HL-60 (cell line): ENCODE measurements around the gene MYADML2.
A peak's percentile ranks its signal among the peaks of the same experiment; 100 is the strongest.

ENCODE experiments used
- DNase-seq, 2 experiments: peaks; one replicate each; pipeline ENCODE4 v3.0.0-alpha.2; 2010 to 2020; ENCODE audit warnings: low read depth in 1 of 2, low spot score in 1 of 2
- H3K27ac ChIP-seq: fragments of 250-450 bp; sonication (Bioruptor Pico); replicated peaks from 2 replicates; pipeline ENCODE4 v1.5.1; 2020; ENCODE audit warnings: mild to moderate bottlenecking, moderate library complexity
- H3K27me3 ChIP-seq: fragments of 250-450 bp; sonication (Bioruptor Pico); 2 replicates; pipeline ENCODE4 v1.5.1; 2021; ENCODE audit warnings: mild to moderate bottlenecking, moderate library complexity; ENCODE audit not compliant: insufficient read depth, poor library complexity, severe bottlenecking
- H3K4me3 ChIP-seq: replicated peaks from 2 replicates; pipeline ENCODE4 v1.5.1; 2011; ENCODE audit warnings: mild to moderate bottlenecking, control low read depth, low read length; ENCODE audit not compliant: insufficient read depth
- CTCF ChIP-seq: IDR thresholded peaks from one replicate; pipeline ENCODE4 v1.5.1; 2011; ENCODE audit warnings: low read length, control low read depth, inconsistent platforms; ENCODE audit not compliant: insufficient read depth
- GABPA ChIP-seq: IDR thresholded peaks from 2 replicates; pipeline ENCODE4 v1.6.1; 2012; ENCODE audit warnings: low read depth
- POLR2AphosphoS5 ChIP-seq: IDR thresholded peaks from 2 replicates; pipeline ENCODE4 v1.6.1; 2012; ENCODE audit warnings: low read depth
- REST ChIP-seq: IDR thresholded peaks from 2 replicates; pipeline ENCODE4 v1.6.1; 2012; ENCODE audit warnings: low read depth; ENCODE audit not compliant: insufficient replicate concordance
- SPI1 ChIP-seq: IDR thresholded peaks from 2 replicates; pipeline ENCODE4 v1.6.1; 2012; ENCODE audit warnings: low read depth, mild to moderate bottlenecking, borderline replicate concordance

Gene MYADML2

GRCh38 chr17:81961087-81961511, 14.1 kb upstream of the MYADML2 start, which contains the start of gene NOTUM:
NOTUM (minus strand) TSS chr17:81961187; CDS start chr17:81960909, 278 bp downstream.
- DNase-seq: no peak
- TF ChIP-seq POLR2AphosphoS5 (no peak), CTCF (no peak), REST (no peak), GABPA (no peak), SPI1 (no peak)
- Histone ChIP-seq H3K27me3 (peaks cover 14% of the 10 kb centered on the region), H3K4me3 (peak within 1 kb of the TSS; percentile 22), H3K27ac (no peak within 1 kb of the TSS)

GRCh38 chr17:81960130-81960958, 13.3 kb upstream of the MYADML2 start:
- DNase-seq: no peak
- H3K4me3 ChIP-seq: peak overlapping the region; percentile 22
- peaks cover 14% of the 10 kb centered on the region for H3K27me3 ChIP-seq
- TF ChIP-seq REST (no peak), CTCF (no peak), SPI1 (no peak), POLR2AphosphoS5 (no peak), GABPA (no peak)
- H3K27ac ChIP-seq: no peak overlapping the region

- no peak overlapping the region; the same call in 1 of the 2 replicates for H3K27ac ChIP-seq
- H3K4me3 ChIP-seq: peak overlapping the region; percentile 31
- no peak for TF ChIP-seq POLR2AphosphoS5
- no peak for TF ChIP-seq SPI1
- no peak for TF ChIP-seq REST
- TF ChIP-seq GABPA: no peak
- TF ChIP-seq CTCF: peak; percentile 10
- DNase-seq: peak; percentile 47 to 54
- peaks cover 14% of the 10 kb centered on the region for H3K27me3 ChIP-seq
These were observed 12.5 kb upstream of the MYADML2 start for GRCh38 chr17:81959362-81960129.
